ENCODE data around the gene PLEKHJ1.

GRCh38 chr19:2223391-2223790, 12.7 kb downstream of the PLEKHJ1 start:
- TF ChIP-seq CTCF (IDR thresholded peaks at IDR 0.05) = no peak
- no peak for TF ChIP-seq POLR2A (IDR thresholded peaks at IDR 0.05)
- no peak for TF ChIP-seq POLR2AphosphoS5 (IDR thresholded peaks at IDR 0.05)
- TF ChIP-seq EP300 (IDR thresholded peaks at IDR 0.05) = no peak
